Right atrium auricular region (tissue), 2 donors: ENCODE results near the gene CAMTA1. TPM values are rescaled to one million over a fixed set of nuclear protein-coding genes. Genes with fewer than 3 reads are reported as not detected.
"Not testable (repeated sequence)": the region's sequence is repeated elsewhere in the genome, so short reads cannot be mapped to it uniquely, and the experiment has no call there.

Source experiments
- DNase-seq: peaks from one replicate; pipeline ENCODE4 v3.0.0-alpha.2; 2019; ENCODE audit warnings: low spot score
- H3K27ac ChIP-seq, 2 donors: fragments of 200-600 bp; sonication (generic); 1 replicate in 1 of 2; 2 replicates in 1 of 2; pipeline ENCODE4 v1.5.1; 2016 to 2019
- H3K27me3 ChIP-seq, 2 donors: fragments of 200-600 bp; sonication (generic); one replicate each; pipeline versions ENCODE4 v1.5.1 to v1.6.0; 2017 to 2019
- H3K36me3 ChIP-seq: fragments of 200-600 bp; sonication (generic); one replicate; pipeline ENCODE4 v1.5.1; 2016
- H3K4me1 ChIP-seq, 2 donors: fragments of 200-600 bp; sonication (generic); one replicate each; pipeline versions ENCODE4 v1.5.1 to v1.6.0; 2017 to 2019
- H3K4me3 ChIP-seq, 2 donors: fragments of 200-600 bp; sonication (generic); 1 replicate in 1 of 2; 2 replicates in 1 of 2; pipeline ENCODE4 v1.5.1; 2017 to 2019; ENCODE audit warnings: mild to moderate bottlenecking in 1 of 2, moderate library complexity in 1 of 2
- H3K9me3 ChIP-seq, 2 donors: fragments of 200-600 bp; sonication (generic); one replicate each; pipeline ENCODE4 v1.5.1; 2019
- CTCF ChIP-seq, 2 donors: fragments of 200-600 bp; sonication (generic); IDR thresholded peaks; one replicate each; pipeline ENCODE4 v1.5.1; 2019; ENCODE audit warnings: antibody characterized with exemption in 2 of 2
- total RNA-seq, 2 donors: library from RNA; depleted of rRNA; stranded (reverse); fragments of >200 nt; gene quantifications; one replicate each; pipeline ENCODE4 v1.1.0, GENCODE V29; 2016

CAMTA1 gene, protein sequence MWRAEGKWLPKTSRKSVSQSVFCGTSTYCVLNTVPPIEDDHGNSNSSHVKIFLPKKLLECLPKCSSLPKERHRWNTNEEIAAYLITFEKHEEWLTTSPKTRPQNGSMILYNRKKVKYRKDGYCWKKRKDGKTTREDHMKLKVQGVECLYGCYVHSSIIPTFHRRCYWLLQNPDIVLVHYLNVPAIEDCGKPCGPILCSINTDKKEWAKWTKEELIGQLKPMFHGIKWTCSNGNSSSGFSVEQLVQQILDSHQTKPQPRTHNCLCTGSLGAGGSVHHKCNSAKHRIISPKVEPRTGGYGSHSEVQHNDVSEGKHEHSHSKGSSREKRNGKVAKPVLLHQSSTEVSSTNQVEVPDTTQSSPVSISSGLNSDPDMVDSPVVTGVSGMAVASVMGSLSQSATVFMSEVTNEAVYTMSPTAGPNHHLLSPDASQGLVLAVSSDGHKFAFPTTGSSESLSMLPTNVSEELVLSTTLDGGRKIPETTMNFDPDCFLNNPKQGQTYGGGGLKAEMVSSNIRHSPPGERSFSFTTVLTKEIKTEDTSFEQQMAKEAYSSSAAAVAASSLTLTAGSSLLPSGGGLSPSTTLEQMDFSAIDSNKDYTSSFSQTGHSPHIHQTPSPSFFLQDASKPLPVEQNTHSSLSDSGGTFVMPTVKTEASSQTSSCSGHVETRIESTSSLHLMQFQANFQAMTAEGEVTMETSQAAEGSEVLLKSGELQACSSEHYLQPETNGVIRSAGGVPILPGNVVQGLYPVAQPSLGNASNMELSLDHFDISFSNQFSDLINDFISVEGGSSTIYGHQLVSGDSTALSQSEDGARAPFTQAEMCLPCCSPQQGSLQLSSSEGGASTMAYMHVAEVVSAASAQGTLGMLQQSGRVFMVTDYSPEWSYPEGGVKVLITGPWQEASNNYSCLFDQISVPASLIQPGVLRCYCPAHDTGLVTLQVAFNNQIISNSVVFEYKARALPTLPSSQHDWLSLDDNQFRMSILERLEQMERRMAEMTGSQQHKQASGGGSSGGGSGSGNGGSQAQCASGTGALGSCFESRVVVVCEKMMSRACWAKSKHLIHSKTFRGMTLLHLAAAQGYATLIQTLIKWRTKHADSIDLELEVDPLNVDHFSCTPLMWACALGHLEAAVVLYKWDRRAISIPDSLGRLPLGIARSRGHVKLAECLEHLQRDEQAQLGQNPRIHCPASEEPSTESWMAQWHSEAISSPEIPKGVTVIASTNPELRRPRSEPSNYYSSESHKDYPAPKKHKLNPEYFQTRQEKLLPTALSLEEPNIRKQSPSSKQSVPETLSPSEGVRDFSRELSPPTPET (N-terminal part only)
- 100 to 1,000 TPM; 132 to 190 TPM for total RNA-seq

GRCh38 chr1:6785318-6785727 is at the start of gene CAMTA1:
CAMTA1 (plus strand) TSS chr1:6785454; CDS start chr1:6785531, 77 bp downstream.
- Histone ChIP-seq H3K27me3 (no peaks in the 10 kb centered on the region), H3K4me1 (peaks cover 0 to 34% of the 10 kb centered on the region in 2 donors), H3K36me3 (no peaks in the 10 kb centered on the region), H3K27ac (peak within 1 kb of the TSS; percentile 97 to 100), H3K4me3 (peak within 1 kb of the TSS; percentile 89 to 92), H3K9me3 (no peaks in the 10 kb centered on the region)
- no peak for TF ChIP-seq CTCF (IDR thresholded peaks at IDR 0.05)
- DNase-seq: no peak

- no peaks in the 10 kb centered on the region for H3K36me3 ChIP-seq
- no peak overlapping the region for H3K27ac ChIP-seq
- H3K27me3 ChIP-seq: no peaks in the 10 kb centered on the region
- H3K4me1 ChIP-seq: peaks cover 0 to 12% of the 10 kb centered on the region in 2 donors
- H3K9me3 ChIP-seq: no peaks in the 10 kb centered on the region
- no peak for TF ChIP-seq CTCF (IDR thresholded peaks at IDR 0.05)
- no peak for DNase-seq
- no peak overlapping the region for H3K4me3 ChIP-seq
These were observed 46.1 kb upstream of the CAMTA1 start for GRCh38 chr1:6738987-6739676.

DNA sequence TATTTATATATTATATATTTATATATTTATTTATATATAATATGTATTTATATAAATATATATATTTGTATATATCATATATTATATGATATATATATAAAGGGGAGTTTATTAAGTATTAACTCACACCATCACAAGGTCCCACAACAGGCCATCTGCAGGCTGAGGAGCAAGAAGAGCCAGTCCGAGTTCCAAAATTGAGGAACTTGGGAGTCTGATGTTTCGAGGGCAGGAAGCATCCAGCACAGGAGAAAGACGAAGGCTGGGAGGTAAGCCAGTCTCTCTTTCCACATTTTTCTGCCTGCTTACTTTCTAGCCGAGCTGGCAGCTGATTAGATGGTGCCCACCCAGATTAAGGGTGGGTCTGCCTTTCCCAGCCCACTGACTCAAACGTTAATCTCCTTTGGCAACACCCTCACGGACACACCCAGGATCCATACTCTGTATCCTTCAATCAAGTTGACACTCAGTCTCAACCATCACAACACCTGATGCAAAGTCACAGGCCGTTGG is 42.5 kb upstream of the CAMTA1 start:
- not testable (repeated sequence) for DNase-seq, H3K9me3 ChIP-seq, H3K4me3 ChIP-seq, H3K36me3 ChIP-seq, H3K27me3 ChIP-seq
- H3K4me1 ChIP-seq: peaks cover 0 to 12% of the 10 kb centered on the region in 2 donors
- H3K27ac ChIP-seq: peak overlapping the region; percentile 70 to 85

- Histone ChIP-seq H3K4me3 (peak overlapping the region in 1 of 2 donors; percentile 12), H3K27me3 (no peaks in the 10 kb centered on the region), H3K4me1 (peaks cover 0 to 12% of the 10 kb centered on the region in 2 donors), H3K9me3 (no peaks in the 10 kb centered on the region), H3K36me3 (no peaks in the 10 kb centered on the region), H3K27ac (peak overlapping the region; percentile 70 to 85)
- TF ChIP-seq CTCF (IDR thresholded peaks at IDR 0.05): no peak
- peak; percentile 61 for DNase-seq
These were observed 41.8 kb upstream of the CAMTA1 start for GRCh38 chr1:6743189-6744101.

DNA sequence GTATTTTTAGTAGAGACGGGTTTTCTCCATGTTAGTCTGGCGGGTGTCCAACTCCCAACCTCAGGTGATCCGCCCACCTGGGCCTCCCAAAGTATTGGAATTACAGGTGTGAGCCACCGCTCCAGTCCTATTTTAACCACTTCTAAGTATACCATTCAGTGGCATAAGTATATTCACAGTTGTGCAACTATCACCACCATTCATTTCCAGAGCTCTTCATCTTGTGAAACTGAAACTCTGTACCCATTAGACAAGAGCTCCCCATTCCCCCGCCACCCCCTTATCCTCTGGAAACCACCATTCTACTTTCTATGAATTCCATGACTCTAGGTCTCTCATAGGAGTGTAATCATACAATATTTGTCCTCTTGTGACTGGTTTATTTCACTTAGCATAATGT is 40.2 kb upstream of the CAMTA1 start:
- H3K36me3 ChIP-seq: no peaks in the 10 kb centered on the region
- no peak overlapping the region for H3K4me3 ChIP-seq
- H3K4me1 ChIP-seq: peaks cover 0 to 12% of the 10 kb centered on the region in 2 donors
- H3K27me3 ChIP-seq: no peaks in the 10 kb centered on the region
- H3K27ac ChIP-seq: no peak overlapping the region
- H3K9me3 ChIP-seq: no peaks in the 10 kb centered on the region
- TF ChIP-seq CTCF (IDR thresholded peaks at IDR 0.05): no peak
- DNase-seq: no peak
